ENCODE results near the gene GOLGA5. TPM values are rescaled to one million over a fixed set of nuclear protein-coding genes. Genes with fewer than 3 reads are reported as not detected.

The GOLGA5 gene
- total and polyA plus RNA-seq, 2 of the 8 experiments (the other 6 are each of a cell fraction or from before 2014, with no cell fraction given) = 13.0 to 25.4 TPM

- TF ChIP-seq SP1 (IDR thresholded peaks at IDR 0.05; ENCODE audit: low read depth, low read length) (no peak), CEBPB (IDR thresholded peaks at IDR 0.05; ENCODE audit: low read depth, low read length) (no peak), TEAD4 (IDR thresholded peaks at IDR 0.05; ENCODE audit: low read depth, low read length) (no peak), RFX5 (IDR thresholded peaks at IDR 0.05; ENCODE audit: borderline replicate concordance, low read depth, low read length) (no peak), POU5F1 (IDR thresholded peaks at IDR 0.05; ENCODE audit: low read depth, low read length) (no peak), NANOG (IDR thresholded peaks at IDR 0.05; ENCODE audit: insufficient read depth, low read depth, low read length, poor library complexity, severe bottlenecking) (no peak)
- TF ChIP-seq, protein P1, sequence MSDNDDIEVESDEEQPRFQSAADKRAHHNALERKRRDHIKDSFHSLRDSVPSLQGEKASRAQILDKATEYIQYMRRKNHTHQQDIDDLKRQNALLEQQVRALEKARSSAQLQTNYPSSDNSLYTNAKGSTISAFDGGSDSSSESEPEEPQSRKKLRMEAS (IDR thresholded peaks at IDR 0.05) = no peak
Observed at GRCh38 chr14:92794961-92795360, 856 bp downstream of the GOLGA5 start (continued).
